GM12801 (cell line): ENCODE results near the gene PTPN4.

Experiments
- TF ChIP-seq, protein P1 (sequence below): IDR thresholded peaks from one replicate; pipeline ENCODE4 v1.5.1; 2011; ENCODE audit warnings: control low read depth; ENCODE audit not compliant: insufficient read length; ENCODE audit errors: extremely low read depth

PTPN4 gene

DNA sequence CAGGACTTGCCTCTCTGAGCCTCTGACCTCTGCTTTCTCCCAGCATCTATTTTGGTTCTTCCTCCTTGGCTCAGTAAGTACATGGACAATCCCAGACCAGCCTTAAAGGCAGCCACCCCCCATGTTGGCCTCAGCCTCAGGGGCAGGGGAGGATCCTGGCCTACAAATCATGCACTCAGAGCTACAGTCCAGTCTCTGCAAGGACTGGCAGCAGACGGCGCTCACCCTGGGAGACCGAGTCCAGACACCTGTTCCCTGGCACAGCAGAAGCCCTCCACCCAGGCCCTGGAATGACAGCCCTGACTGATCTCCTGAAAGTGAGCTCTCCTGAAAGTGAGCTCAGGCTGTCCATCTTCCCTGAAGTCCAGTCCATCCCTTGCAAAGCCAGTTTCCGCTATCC is 25.7 kb upstream of the PTPN4 start:
- TF ChIP-seq, protein P1, sequence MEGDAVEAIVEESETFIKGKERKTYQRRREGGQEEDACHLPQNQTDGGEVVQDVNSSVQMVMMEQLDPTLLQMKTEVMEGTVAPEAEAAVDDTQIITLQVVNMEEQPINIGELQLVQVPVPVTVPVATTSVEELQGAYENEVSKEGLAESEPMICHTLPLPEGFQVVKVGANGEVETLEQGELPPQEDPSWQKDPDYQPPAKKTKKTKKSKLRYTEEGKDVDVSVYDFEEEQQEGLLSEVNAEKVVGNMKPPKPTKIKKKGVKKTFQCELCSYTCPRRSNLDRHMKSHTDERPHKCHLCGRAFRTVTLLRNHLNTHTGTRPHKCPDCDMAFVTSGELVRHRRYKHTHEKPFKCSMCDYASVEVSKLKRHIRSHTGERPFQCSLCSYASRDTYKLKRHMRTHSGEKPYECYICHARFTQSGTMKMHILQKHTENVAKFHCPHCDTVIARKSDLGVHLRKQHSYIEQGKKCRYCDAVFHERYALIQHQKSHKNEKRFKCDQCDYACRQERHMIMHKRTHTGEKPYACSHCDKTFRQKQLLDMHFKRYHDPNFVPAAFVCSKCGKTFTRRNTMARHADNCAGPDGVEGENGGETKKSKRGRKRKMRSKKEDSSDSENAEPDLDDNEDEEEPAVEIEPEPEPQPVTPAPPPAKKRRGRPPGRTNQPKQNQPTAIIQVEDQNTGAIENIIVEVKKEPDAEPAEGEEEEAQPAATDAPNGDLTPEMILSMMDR: no peak

DNA sequence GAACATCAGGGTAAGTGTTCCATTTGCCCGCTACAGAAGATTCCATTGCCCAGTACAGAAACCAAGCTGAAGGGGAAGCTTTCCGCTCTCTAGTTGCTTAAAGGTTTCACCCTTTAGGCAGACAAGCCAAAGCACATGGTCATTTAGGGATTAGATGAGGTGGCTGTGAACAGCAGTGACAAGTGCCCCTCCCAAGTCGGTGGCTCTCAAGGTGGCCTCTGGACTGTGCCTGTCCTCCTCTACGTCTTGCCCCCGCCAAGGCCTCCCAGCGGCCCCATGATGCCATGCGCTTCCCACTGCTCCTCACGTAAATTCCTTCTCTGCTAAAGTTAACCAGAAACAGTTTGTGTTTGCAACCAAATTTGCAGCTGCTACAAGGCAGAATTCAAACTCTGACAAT is 24.2 kb upstream of the PTPN4 start:
- TF ChIP-seq, protein P1: no peak

DNA sequence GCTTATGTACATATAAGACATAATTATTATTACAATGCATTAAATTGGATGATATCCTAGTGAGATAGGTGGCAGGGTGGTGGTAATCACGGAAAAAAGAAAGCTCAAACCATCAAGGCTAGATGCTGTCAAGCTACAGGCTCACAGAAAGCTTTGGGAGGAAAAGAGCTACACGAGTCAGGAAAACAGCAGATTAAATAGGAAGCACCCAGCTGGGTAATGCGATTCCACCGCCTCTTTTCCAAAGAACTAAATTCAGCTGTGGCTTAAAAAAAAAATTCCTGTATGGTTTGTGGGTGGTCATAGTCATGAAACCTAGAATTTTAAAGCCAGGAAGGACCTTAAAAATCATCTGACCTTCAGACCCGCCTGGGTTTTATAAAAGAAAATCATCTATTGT is 23.7 kb upstream of the PTPN4 start:
- TF ChIP-seq, protein P1: no peak

DNA sequence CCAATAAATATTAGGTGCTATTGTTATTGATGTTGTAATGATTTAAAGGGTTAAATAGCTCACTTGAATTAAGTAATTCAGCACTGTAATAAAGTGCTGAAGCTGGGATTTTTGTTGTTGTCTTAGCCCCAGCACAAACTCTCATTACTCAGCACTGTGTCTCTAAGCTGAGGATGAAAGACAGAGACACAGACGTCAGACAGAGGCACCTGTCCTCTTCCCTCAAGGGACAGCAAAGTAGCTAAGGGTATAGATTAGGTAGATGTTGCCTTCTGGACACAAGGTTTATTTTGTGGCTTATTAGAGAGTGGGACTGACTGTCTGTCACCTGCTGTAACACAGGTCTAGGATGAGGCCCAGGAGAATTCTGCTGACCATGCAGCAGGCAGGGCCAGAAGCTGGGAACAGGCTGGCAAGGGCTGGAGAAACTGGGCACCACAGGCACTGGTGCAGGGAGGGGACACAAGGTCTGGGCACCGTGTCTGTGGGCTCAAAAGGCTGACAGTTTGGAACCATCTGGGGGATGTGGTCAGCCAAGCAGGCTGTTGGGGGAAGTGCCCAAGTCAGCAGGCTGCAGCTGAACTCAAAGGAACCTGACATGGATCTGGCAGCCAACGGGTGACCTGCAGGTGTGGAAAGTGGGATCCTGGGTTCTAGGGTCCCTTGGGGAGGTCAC is 20.0 kb upstream of the PTPN4 start:
- TF ChIP-seq, protein P1: no peak

DNA sequence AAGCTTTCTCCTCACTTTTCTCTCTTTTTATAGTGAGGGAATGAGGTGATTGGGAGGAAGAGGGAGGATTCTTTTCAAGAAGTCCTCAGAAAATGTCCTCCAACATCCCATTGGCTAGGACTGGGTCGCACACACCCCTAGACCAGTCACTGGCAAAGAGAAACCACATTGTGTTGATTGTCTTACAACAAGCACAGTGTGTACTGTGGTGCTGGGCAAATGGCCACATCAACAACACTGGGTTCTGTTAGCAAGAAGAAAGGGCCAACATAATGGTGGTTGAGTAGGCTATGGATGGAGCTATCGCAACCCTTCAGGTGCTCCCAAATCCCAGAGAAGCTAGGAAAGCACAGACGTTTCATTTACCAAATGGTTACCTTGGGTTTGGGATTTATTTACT is 18.7 kb upstream of the PTPN4 start:
- TF ChIP-seq, protein P1: no peak

DNA sequence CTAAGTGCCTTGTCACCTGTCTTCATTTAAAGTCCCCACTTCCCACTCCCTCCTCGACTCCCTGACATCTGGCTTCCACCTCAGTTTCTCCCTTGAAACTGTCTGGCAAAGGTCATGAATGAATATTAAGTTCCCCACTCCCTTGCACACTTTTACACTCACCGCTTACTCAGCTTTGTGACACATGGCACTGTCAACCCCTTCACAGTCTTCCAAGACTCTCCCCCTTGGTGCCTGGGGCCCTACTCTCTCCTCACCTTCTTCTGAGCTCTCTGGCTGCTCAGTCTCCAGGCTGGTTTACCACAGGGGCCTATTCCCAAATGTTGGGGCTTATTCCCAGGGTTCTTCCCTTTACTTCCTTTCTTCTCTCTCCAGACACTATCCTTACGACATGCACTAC is 17.9 kb upstream of the PTPN4 start:
- TF ChIP-seq, protein P1: no peak

DNA sequence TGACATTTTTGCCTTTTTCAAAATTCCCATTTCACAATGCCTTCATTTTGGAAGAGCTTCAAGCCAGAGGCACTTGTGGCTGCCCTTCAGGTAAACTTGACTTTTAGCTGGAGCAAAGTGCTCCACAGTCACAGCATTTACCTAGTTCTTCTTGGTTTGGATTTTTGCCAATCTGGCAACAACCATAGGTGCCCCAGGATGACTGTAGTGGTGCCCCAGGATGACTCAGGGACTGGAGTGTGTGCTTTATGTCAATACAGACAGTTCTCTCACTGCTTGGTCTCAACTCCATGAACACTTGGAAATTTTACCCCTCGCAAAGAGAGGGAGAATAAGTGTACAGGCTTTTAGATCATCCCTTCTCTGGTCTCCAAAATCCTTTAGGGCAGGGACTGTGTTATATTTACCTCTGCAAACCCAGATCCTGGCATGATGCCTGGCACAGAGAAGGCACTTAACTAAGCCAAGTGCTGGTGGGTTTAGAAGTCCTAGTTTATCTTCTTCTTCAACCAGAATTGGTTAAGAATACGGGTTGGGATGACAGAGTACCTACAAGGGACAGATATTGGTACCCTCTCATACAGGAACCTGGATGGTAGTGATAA is 15.3 kb upstream of the PTPN4 start:
- TF ChIP-seq, protein P1: no peak
